ENCODE data around the gene FBXO3. TPM values are rescaled to one million over a fixed set of nuclear protein-coding genes. Genes with fewer than 3 reads are reported as not detected.
"Not testable (repeated sequence)": the region's sequence is repeated elsewhere in the genome, so short reads cannot be mapped to it uniquely, and the experiment has no call there.

FBXO3 gene
- total RNA-seq, 4 donors from 2014 or later = 26.5 to 49.2 (median 43.8) TPM

GRCh38 chr11:33733980-33734379 is 40.3 kb downstream of the FBXO3 start:
- Histone ChIP-seq H3K27ac (replicated peaks in 1 of 4) (peak overlapping the region; percentile 93 to 95 (median 94)), H3K4me1 (peaks cover 47 to 74% (median 73%) of the 10 kb centered on the region in 4 donors), H3K36me3 (peaks cover 0 to 22% (median 4%) of the 10 kb centered on the region in 4 donors), H3K4me3 (peak overlapping the region; percentile 81 to 93 (median 87)), H3K9me3 (no peaks in the 10 kb centered on the region), H3K27me3 (no peaks in the 10 kb centered on the region)
- intact Hi-C loops (cut with DNase I) = loop anchor here (5.0 kb wide), 1 partner anchor 37 kb away; no protein-coding TSS in a partner anchor
- DNase-seq (ENCODE audit: extremely low spot score) = no peak
- 57% methylated on average over 7 of the region's 7 CpGs for WGBS
- TF ChIP-seq POLR2AphosphoS5 (IDR thresholded peaks at IDR 0.05) = no peak
- TF ChIP-seq EP300 (IDR thresholded peaks at IDR 0.05) = no peak
- TF ChIP-seq POLR2A (IDR thresholded peaks at IDR 0.05; ENCODE audit: low read depth) = no peak
- TF ChIP-seq, protein P1, sequence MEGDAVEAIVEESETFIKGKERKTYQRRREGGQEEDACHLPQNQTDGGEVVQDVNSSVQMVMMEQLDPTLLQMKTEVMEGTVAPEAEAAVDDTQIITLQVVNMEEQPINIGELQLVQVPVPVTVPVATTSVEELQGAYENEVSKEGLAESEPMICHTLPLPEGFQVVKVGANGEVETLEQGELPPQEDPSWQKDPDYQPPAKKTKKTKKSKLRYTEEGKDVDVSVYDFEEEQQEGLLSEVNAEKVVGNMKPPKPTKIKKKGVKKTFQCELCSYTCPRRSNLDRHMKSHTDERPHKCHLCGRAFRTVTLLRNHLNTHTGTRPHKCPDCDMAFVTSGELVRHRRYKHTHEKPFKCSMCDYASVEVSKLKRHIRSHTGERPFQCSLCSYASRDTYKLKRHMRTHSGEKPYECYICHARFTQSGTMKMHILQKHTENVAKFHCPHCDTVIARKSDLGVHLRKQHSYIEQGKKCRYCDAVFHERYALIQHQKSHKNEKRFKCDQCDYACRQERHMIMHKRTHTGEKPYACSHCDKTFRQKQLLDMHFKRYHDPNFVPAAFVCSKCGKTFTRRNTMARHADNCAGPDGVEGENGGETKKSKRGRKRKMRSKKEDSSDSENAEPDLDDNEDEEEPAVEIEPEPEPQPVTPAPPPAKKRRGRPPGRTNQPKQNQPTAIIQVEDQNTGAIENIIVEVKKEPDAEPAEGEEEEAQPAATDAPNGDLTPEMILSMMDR (IDR thresholded peaks at IDR 0.05) = no peak

- H3K36me3 ChIP-seq = peaks cover 0 to 27% (median 4%) of the 10 kb centered on the region in 4 donors
- TF ChIP-seq, protein P1 (IDR thresholded peaks at IDR 0.05) = no peak
- no peak for TF ChIP-seq EP300 (IDR thresholded peaks at IDR 0.05)
- no peak for TF ChIP-seq POLR2AphosphoS5 (IDR thresholded peaks at IDR 0.05)
- no peak for TF ChIP-seq POLR2A (IDR thresholded peaks at IDR 0.05; ENCODE audit: low read depth)
- intact Hi-C loops (cut with DNase I) = loop anchor here (5.0 kb wide), 1 partner anchor 35 kb away; no protein-coding TSS in a partner anchor
- peaks cover 41 to 71% (median 70%) of the 10 kb centered on the region in 4 donors for H3K4me1 ChIP-seq
- peak overlapping the region in 2 of 4 donors; percentile 3 to 12 for H3K4me3 ChIP-seq
- DNase-seq (ENCODE audit: extremely low spot score) = no peak
- H3K9me3 ChIP-seq = no peaks in the 10 kb centered on the region
- 65% methylated on average over 9 of the region's 9 CpGs for WGBS
- H3K27me3 ChIP-seq = no peaks in the 10 kb centered on the region
- peak overlapping the region in 2 of 4 donors; percentile 43 to 94 for H3K27ac ChIP-seq (replicated peaks in 1 of 4)
These were observed 42.4 kb downstream of the FBXO3 start for GRCh38 chr11:33731723-33732531.

DNA sequence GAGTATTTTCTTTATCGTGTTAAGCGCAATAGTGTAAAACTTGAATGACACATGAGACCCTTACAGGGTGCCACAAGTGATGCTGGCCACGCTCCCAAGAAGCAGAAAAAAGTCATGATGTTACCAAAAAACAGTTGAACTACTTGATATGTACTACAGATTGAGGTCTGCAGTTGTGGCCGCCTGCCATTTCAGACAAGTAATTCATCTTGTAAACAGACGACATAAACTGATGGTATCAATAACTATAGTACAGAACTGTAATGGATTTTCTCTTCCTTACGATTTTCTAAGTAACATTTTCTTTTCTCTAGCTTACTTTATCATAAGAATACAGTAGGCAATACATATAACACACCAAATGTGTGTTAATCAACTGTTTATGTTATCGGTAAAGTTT is 43.6 kb downstream of the FBXO3 start:
- Histone ChIP-seq H3K4me3 (peak overlapping the region in 1 of 4 donors; percentile 6), H3K9me3 (no peaks in the 10 kb centered on the region), H3K27ac (replicated peaks in 1 of 4) (peak overlapping the region in 1 of 4 donors; percentile 23), H3K4me1 (peaks cover 46 to 77% (median 75%) of the 10 kb centered on the region in 4 donors), H3K27me3 (no peaks in the 10 kb centered on the region), H3K36me3 (peaks cover 0 to 27% (median 4%) of the 10 kb centered on the region in 4 donors)
- WGBS = 78% methylated on average over 7 of the region's 7 CpGs
- no peak for TF ChIP-seq EP300 (IDR thresholded peaks at IDR 0.05)
- TF ChIP-seq POLR2AphosphoS5 (IDR thresholded peaks at IDR 0.05) = no peak
- TF ChIP-seq, protein P1 (IDR thresholded peaks at IDR 0.05) = no peak
- TF ChIP-seq POLR2A (IDR thresholded peaks at IDR 0.05; ENCODE audit: low read depth) = no peak
- no peak for DNase-seq (ENCODE audit: extremely low spot score)
- intact Hi-C loops (cut with DNase I) = loop anchor here (5.0 kb wide), 1 partner anchor 33 kb away; no protein-coding TSS in a partner anchor

GRCh38 chr11:33729072-33729664 is 45.2 kb downstream of the FBXO3 start:
- H3K27me3 ChIP-seq; DNase-seq (ENCODE audit: extremely low spot score); H3K4me3 ChIP-seq; H3K27ac ChIP-seq (replicated peaks in 1 of 4); intact Hi-C loops (cut with DNase I); H3K9me3 ChIP-seq: not testable (repeated sequence)
- Histone ChIP-seq H3K36me3 (peaks cover 0 to 27% (median 4%) of the 10 kb centered on the region in 4 donors), H3K4me1 (peaks cover 62 to 85% (median 80%) of the 10 kb centered on the region in 4 donors)
- WGBS = 69% methylated on average over 5 of the region's 5 CpGs

GRCh38 chr11:33727539-33727938 is 46.8 kb downstream of the FBXO3 start:
- H3K27ac ChIP-seq (replicated peaks in 1 of 4) = not testable (repeated sequence)
- H3K4me1 ChIP-seq = peaks cover 74 to 85% (median 80%) of the 10 kb centered on the region in 4 donors
- 64% methylated on average over 1 of the region's 1 CpG for WGBS

More at GRCh38 chr11:33727539-33727938, 46.8 kb downstream of the FBXO3 start:
- H3K4me3 ChIP-seq; H3K9me3 ChIP-seq; DNase-seq (ENCODE audit: extremely low spot score); intact Hi-C loops (cut with DNase I); H3K27me3 ChIP-seq: not testable (repeated sequence)
- H3K36me3 ChIP-seq = peaks cover 0 to 19% (median 0%) of the 10 kb centered on the region in 4 donors
